Myometrial cell (primary cell): ENCODE results near the gene RNF25. TPM values are rescaled to one million over a fixed set of nuclear protein-coding genes. Genes with fewer than 3 reads are reported as not detected.

ENCODE experiments used
- total RNA-seq: library from RNA; depleted of rRNA; stranded (reverse); fragments of >200 nt; gene quantifications from 2 replicates; pipeline ENCODE4 v1.2.3, GENCODE V29; 2015

The RNF25 gene
- 21.9 and 30.7 TPM in 2 replicates for total RNA-seq

GRCh38 chr2:218671654-218672566 lies at the start of gene RNF25, which contains the start of gene STK36:
Gene RNF25, minus strand, starts transcription at chr2:218672002. Its CDS starts 32 bp downstream, at chr2:218671970.
Gene STK36, plus strand, starts transcription at chr2:218672086. Its CDS starts 744 bp downstream, at chr2:218672830.

GRCh38 chr2:218710687-218711549 lies 39.1 kb upstream of the RNF25 start, which contains the start of gene TTLL4:
Gene TTLL4, plus strand, starts transcription at chr2:218710835. Its CDS starts 26,842 bp downstream, at chr2:218737677.

GRCh38 chr2:218659258-218659987 lies 12.4 kb downstream of the RNF25 start, which contains the start of the genes BCS1L and ZNF142:
Gene BCS1L, plus strand, starts transcription at chr2:218659683. Its CDS starts 1,305 bp downstream, at chr2:218660988.
Gene ZNF142, minus strand, starts transcription at chr2:218659623. Its CDS starts 3,194 bp downstream, at chr2:218656429.

Other genes starting within 250 kb of the RNF25 start
- gene USP37, start 103.7 kb downstream of the RNF25 start, total RNA-seq = 2.0 and 8.5 TPM in 2 replicates
- 54.8 and 58.8 TPM in 2 replicates for gene CNOT9, start 103.2 kb downstream of the RNF25 start, total RNA-seq
- gene PLCD4, start 64.1 kb downstream of the RNF25 start, total RNA-seq = 0.29 and 0.35 TPM in 2 replicates
- 4.4 and 5.5 TPM in 2 replicates for gene ZNF142, start 12.4 kb downstream of the RNF25 start, total RNA-seq
- gene BCS1L, start 12.3 kb downstream of the RNF25 start, total RNA-seq = 43.8 and 50.2 TPM in 2 replicates
- 18.3 and 45.3 TPM in 2 replicates for gene STK36, start 84 bp upstream of the RNF25 start, total RNA-seq
- gene TTLL4, start 38.8 kb upstream of the RNF25 start, total RNA-seq = 6.6 and 9.6 TPM in 2 replicates
- gene CYP27A1, start 110.1 kb upstream of the RNF25 start, total RNA-seq = 19.3 and 20.4 TPM in 2 replicates
- gene PRKAG3, start 159.8 kb upstream of the RNF25 start, total RNA-seq = not detected in 2 replicates
- not detected in 2 replicates for gene WNT6, start 187.8 kb upstream of the RNF25 start, total RNA-seq
- not detected in 2 replicates for gene WNT10A, start 208.8 kb upstream of the RNF25 start, total RNA-seq